Adrenal gland (tissue), 12 donors: Measurements from ENCODE around the gene PLSCR3. TPM values are rescaled to one million over a fixed set of nuclear protein-coding genes. Genes with fewer than 3 reads are reported as not detected.

ENCODE experiments used
- DNase-seq, 7 donors: peaks; one replicate each; pipeline ENCODE4 v3.0.0-alpha.2; 2019 to 2020
- H3K27ac ChIP-seq, 5 donors: fragments of 200-600 bp; sonication (generic) in 4 of 5; 1 replicate in 3 of 5; 2 replicates in 2 of 5; pipeline versions ENCODE4 v1.5.1 to v1.8.0; 2016 to 2020; ENCODE audit warnings: mild to moderate bottlenecking in 1 of 5
- H3K27me3 ChIP-seq: fragments of 200-600 bp; 2 replicates; pipeline ENCODE4 v1.8.0; 2021
- H3K36me3 ChIP-seq, 2 donors: fragments of 200-600 bp; replicated peaks in 1 of 2; 1 replicate in 1 of 2; 2 replicates in 1 of 2; pipeline versions ENCODE4 v1.5.1 to v1.8.0; 2018 to 2022
- H3K4me1 ChIP-seq, 2 donors: fragments of 200-600 bp; replicated peaks in 1 of 2; 1 replicate in 1 of 2; 2 replicates in 1 of 2; pipeline versions ENCODE4 v1.5.1 to v1.8.0; 2018 to 2021
- H3K4me3 ChIP-seq, 4 donors: fragments of 200-600 bp; sonication (generic) in 3 of 4; one replicate each; pipeline ENCODE4 v1.5.1; 2016 to 2018
- H3K9me3 ChIP-seq, 3 donors: fragments of 200-600 bp; sonication (generic) in 1 of 3; replicated peaks in 1 of 3; 1 replicate in 2 of 3; 2 replicates in 1 of 3; pipeline versions ENCODE4 v1.5.1 to v1.8.0; 2016 to 2021
- CTCF ChIP-seq, 6 experiments: fragments of 450-650 bp in 4 of 6; fragments of 200-600 bp in 2 of 6; sonication (generic) in 1 of 6; IDR thresholded peaks; 1 replicate in 5 of 6; 2 replicates in 1 of 6; pipeline versions ENCODE4 v1.5.1 to v1.8.0; 2016 to 2021; ENCODE audit warnings: antibody characterized with exemption in 6 of 6, mild to moderate bottlenecking in 2 of 6, moderate library complexity in 1 of 6
- POLR2A ChIP-seq, 2 donors: fragments of 450-650 bp; IDR thresholded peaks; one replicate each; pipeline ENCODE4 v1.6.1; 2017; ENCODE audit warnings: antibody characterized with exemption in 2 of 2, mild to moderate bottlenecking in 2 of 2, moderate library complexity in 1 of 2
- WGBS, 4 donors: extraction: QIAGEN DNeasy Blood & Tissue Kit in 2 of 4; methylation state at CpG; one replicate each; pipeline versions ENCODE4 v1.1.5 to v1.1.7; 2013 to 2017; 5-methylcytosine and 5-hydroxymethylcytosine counted together
- intact Hi-C, 2 donors: fragments of 100-400 bp; cut with DNase I; formaldehyde crosslinking; loops; one replicate each; pipeline versions ENCODE4 v1.14.1 to v1.15.0; 2022 to 2023
- polyA plus RNA-seq, 3 donors: library from polyadenylated mRNA; stranded (reverse); fragments of 200-250 nt in 2 of 3; fragments of 350-450 nt in 1 of 3; fragmentation: Illumina TruSeq in 1 of 3; extraction: RNeasy Lipid Tissue Mini Kit (QIAGEN cat#74804) in 1 of 3; gene quantifications; one replicate each; pipeline ENCODE4 v1.2.3, GENCODE V29; 2013 to 2014
- total RNA-seq, 9 donors: library from RNA; depleted of rRNA in 4 of 9; stranded (reverse); fragments of >200 nt in 4 of 9; fragments of 120-200 nt in 1 of 9; fragmentation: NEBNext Ultra II Directional in 1 of 9; extraction: Animal tissue kit (Norgen Biotek cat#: 25700) in 1 of 9; gene quantifications; one replicate each; pipeline versions ENCODE4 v1.1.0 to v1.2.4, GENCODE V29; 2013 to 2023
- donor health status: healthy with polysubstance abuse.
- donor health status: Bipolar disorder and iron deficiency.
- donor health status: DM: yes; HTN: yes; CAD: no.
- donor health status: DM: no; HTN: no; CAD: no.
- donor health status: DM: no; HTN: no; CAD: no.
- donor health status: DM: yes; HTN: yes; CAD: no.

PLSCR3 gene
- total and polyA plus RNA-seq, 12 donors = 7.7 to 42.5 (median 27.9) TPM

GRCh38 chr17:7396147-7396546 lies 1.8 kb upstream of the PLSCR3 start:
- WGBS, 4 donors = 83 to 89% (median 86%) methylated on average over 4 of the region's 4 CpGs
- Histone ChIP-seq H3K4me1 (peaks cover 6 to 16% of the 10 kb centered on the region in 2 donors), H3K9me3 (no peaks in the 10 kb centered on the region), H3K27ac (no peak overlapping the region), H3K36me3 (no peaks in the 10 kb centered on the region), H3K4me3 (no peak overlapping the region), H3K27me3 (no peaks in the 10 kb centered on the region)
- no peak for DNase-seq
- TF ChIP-seq POLR2A (IDR thresholded peaks at IDR 0.05) = no peak
- no peak for TF ChIP-seq CTCF (IDR thresholded peaks at IDR 0.05)
- intact Hi-C loops = no loop called here

GRCh38 chr17:7393613-7394451 lies 493 bp downstream of the PLSCR3 start:
- no peaks in the 10 kb centered on the region for H3K36me3 ChIP-seq
- H3K4me3 ChIP-seq = peak overlapping the region; percentile 56 to 72 (median 62)
- no peaks in the 10 kb centered on the region for H3K27me3 ChIP-seq
- WGBS, 4 donors = 8 to 12% (median 10%) methylated on average over 24 to 48 of the region's 48 CpGs
- DNase-seq = peak in 2 of 7 donors; percentile 39
- peak overlapping the region in 4 of 5 donors; percentile 90 to 96 (median 94) for H3K27ac ChIP-seq
- H3K9me3 ChIP-seq = no peaks in the 10 kb centered on the region
- TF ChIP-seq POLR2A (IDR thresholded peaks at IDR 0.05) (no peak), CTCF (IDR thresholded peaks at IDR 0.05) (no peak)
- H3K4me1 ChIP-seq = peaks cover 6 to 16% of the 10 kb centered on the region in 2 donors
- intact Hi-C loops = no loop called here

- Histone ChIP-seq H3K27ac (peak overlapping the region in 1 of 5 donors; percentile 90), H3K27me3 (no peaks in the 10 kb centered on the region), H3K4me1 (peaks cover 6 to 16% of the 10 kb centered on the region in 2 donors), H3K36me3 (no peaks in the 10 kb centered on the region), H3K4me3 (peak overlapping the region in 1 of 4 donors; percentile 72), H3K9me3 (no peaks in the 10 kb centered on the region)
- intact Hi-C loops = no loop called here
- TF ChIP-seq CTCF (IDR thresholded peaks at IDR 0.05) (no peak), POLR2A (IDR thresholded peaks at IDR 0.05) (no peak)
- DNase-seq = peak in 1 of 7 donors; percentile 51
- 75 to 80% (median 78%) methylated on average over 23 to 42 of the region's 42 CpGs for WGBS, 4 donors
These were observed 1.4 kb downstream of the PLSCR3 start for GRCh38 chr17:7392696-7393612.

- Histone ChIP-seq H3K27ac (no peak overlapping the region), H3K4me3 (no peak overlapping the region), H3K36me3 (no peaks in the 10 kb centered on the region), H3K9me3 (no peaks in the 10 kb centered on the region), H3K4me1 (peaks cover 6 to 16% of the 10 kb centered on the region in 2 donors), H3K27me3 (no peaks in the 10 kb centered on the region)
- peak in 1 of 7 donors; percentile 11 for DNase-seq
- TF ChIP-seq CTCF (IDR thresholded peaks at IDR 0.05) = no peak
- TF ChIP-seq POLR2A (IDR thresholded peaks at IDR 0.05) = no peak
- intact Hi-C loops = no loop called here
- 36 to 80% (median 64%) methylated on average over 2 of the region's 2 CpGs for WGBS, 4 donors
These were observed 3.0 kb downstream of the PLSCR3 start for GRCh38 chr17:7391307-7391706.
